Testis (tissue), 2 donors: ENCODE measurements around the gene TMCO5A.

Experiments used
- CTCF ChIP-seq, 3 experiments: fragments of 450-650 bp in 2 of 3; fragments of 200-600 bp in 1 of 3; sonication (generic) in 1 of 3; IDR thresholded peaks; one replicate each; pipeline ENCODE4 v1.5.1; 2016 to 2019; ENCODE audit warnings: antibody characterized with exemption in 3 of 3, mild to moderate bottlenecking in 2 of 3, moderate library complexity in 1 of 3
- POLR2A ChIP-seq: fragments of 450-650 bp; IDR thresholded peaks from one replicate; pipeline ENCODE4 v1.6.1; 2017; ENCODE audit warnings: antibody characterized with exemption, mild to moderate bottlenecking, moderate library complexity

GRCh38 chr15:37973856-37974255, 39.4 kb downstream of the TMCO5A start:
- TF ChIP-seq CTCF (IDR thresholded peaks at IDR 0.05) = no peak
- no peak for TF ChIP-seq POLR2A
